Heart right ventricle (tissue), 16 donors: ENCODE data around the gene C3orf18. TPM values are rescaled to one million over a fixed set of nuclear protein-coding genes. Genes with fewer than 3 reads are reported as not detected.

ENCODE experiments used
- ATAC-seq, 8 donors: fragments of 200-7000 bp; cut with Tn5 transposase; one replicate each; pipeline ENCODE4 v1.9.1; 2020; ENCODE audit warnings: mild to moderate bottlenecking in 8 of 8, moderate library complexity in 8 of 8, moderate number of reproducible peaks in 1 of 8
- DNase-seq, 2 donors: peaks; one replicate each; pipeline ENCODE4 v3.0.0-alpha.2; 2020
- H3K27ac ChIP-seq, 10 donors: fragments of 200-600 bp; sonication (generic) in 2 of 10; one replicate each; pipeline versions ENCODE4 v1.5.0 to v1.8.0; 2020 to 2022; ENCODE audit warnings: mild to moderate bottlenecking in 3 of 10
- H3K27me3 ChIP-seq, 7 donors: fragments of 200-600 bp; one replicate each; pipeline ENCODE4 v1.8.0; 2021 to 2022; ENCODE audit warnings: mild to moderate bottlenecking in 2 of 7
- H3K36me3 ChIP-seq, 9 donors: fragments of 200-600 bp; sonication (generic) in 1 of 9; one replicate each; pipeline versions ENCODE4 v1.5.0 to v1.8.0; 2020 to 2022; ENCODE audit warnings: mild to moderate bottlenecking in 2 of 9
- H3K4me1 ChIP-seq, 9 donors: fragments of 200-600 bp; sonication (generic) in 1 of 9; one replicate each; pipeline versions ENCODE4 v1.5.0 to v1.8.0; 2020 to 2022; ENCODE audit warnings: mild to moderate bottlenecking in 4 of 9
- H3K4me3 ChIP-seq, 10 donors: fragments of 200-600 bp; sonication (generic) in 2 of 10; one replicate each; pipeline versions ENCODE4 v1.5.0 to v1.8.0; 2020 to 2022; ENCODE audit warnings: mild to moderate bottlenecking in 7 of 10, moderate library complexity in 2 of 10
- H3K9me3 ChIP-seq, 11 donors: fragments of 200-600 bp in 10 of 11; sonication (generic) in 2 of 11; one replicate each; pipeline versions ENCODE4 v1.5.0 to v1.8.0; 2013 to 2022; ENCODE audit warnings: mild to moderate bottlenecking in 2 of 11, control low read depth in 1 of 11, moderate library complexity in 1 of 11
- WGBS, 2 donors: extraction: QIAGEN DNeasy Blood & Tissue Kit; methylation state at CpG; one replicate each; pipeline ENCODE4 v1.1.7; 2013; ENCODE audit warnings: inconsistent platforms in 1 of 2; 5-methylcytosine and 5-hydroxymethylcytosine counted together
- intact Hi-C, 10 donors: fragments of 100-400 bp; cut with DNase I; formaldehyde crosslinking; loops; one replicate each; pipeline versions ENCODE4 v1.11.1 to v1.14.2; 2022
- polyA plus RNA-seq, 2 donors: library from polyadenylated mRNA; stranded (reverse); fragments of 200-250 nt; gene quantifications; one replicate each; pipeline ENCODE4 v1.2.3, GENCODE V29; 2013
- total RNA-seq, 10 donors: library from RNA; stranded (reverse); fragmentation: NEBNext Ultra II Directional in 3 of 10; extraction: Animal tissue kit (Norgen Biotek cat#: 25700) in 3 of 10; gene quantifications; one replicate each; pipeline versions ENCODE4 v1.2.1 to v1.2.4, GENCODE V29; 2021 to 2023
- TF ChIP-seq, protein P1 (sequence below), 9 donors: fragments of 200-600 bp; sonication (generic) in 2 of 9; IDR thresholded peaks; one replicate each; pipeline versions ENCODE4 v1.5.0 to v1.8.0; 2021 to 2022; ENCODE audit warnings: antibody characterized with exemption in 9 of 9, mild to moderate bottlenecking in 5 of 9, moderate library complexity in 1 of 9
- donor health status: Arrhythmogenic right ventricular cardiomyopathy.
- donor health status: ischemic (EF 13 %, LVEDD 7.1; RV severe dilation, severe dysfunction).
- donor health status: healthy with polysubstance abuse.
- donor health status: DM: no; HTN: yes; CAD: no.
- donor health status: DM: no; HTN: no; CAD: no.
- donor health status: ischemic (EF 25% LVEDD 6.9; RV normal size, moderate dysfunction).
- donor health status: ischemic (EF 25% LVEDD 5.7; RV mildly dilated, moderate dysfunction).
- donor health status: healthy.
- donor health status: DM: yes; HTN: yes; CAD: no.
- donor health status: Ischemic cardiomyopathy.
- donor health status: ischemic (EF 35%, LVEDD 5.7; RV mildly dilated, moderate dysfunction).
- donor health status: nonischemic (EF 11% LVEDD 7.7; RV severe dilation, severe dysfunction).
- donor health status: DM: yes; HTN: yes; CAD: no.
- donor health status: PGD.
- donor health status: ischemic (EF 29% LVEDD 5.4; RV normal size, mild dysfunction).
- donor health status: nonischemic (EF 23%, LVEDD 6.1; RV moderate dilation, normal function).

C3orf18 gene
- total and polyA plus RNA-seq, 12 donors = 19.9 to 49.9 (median 41.1) TPM

DNA sequence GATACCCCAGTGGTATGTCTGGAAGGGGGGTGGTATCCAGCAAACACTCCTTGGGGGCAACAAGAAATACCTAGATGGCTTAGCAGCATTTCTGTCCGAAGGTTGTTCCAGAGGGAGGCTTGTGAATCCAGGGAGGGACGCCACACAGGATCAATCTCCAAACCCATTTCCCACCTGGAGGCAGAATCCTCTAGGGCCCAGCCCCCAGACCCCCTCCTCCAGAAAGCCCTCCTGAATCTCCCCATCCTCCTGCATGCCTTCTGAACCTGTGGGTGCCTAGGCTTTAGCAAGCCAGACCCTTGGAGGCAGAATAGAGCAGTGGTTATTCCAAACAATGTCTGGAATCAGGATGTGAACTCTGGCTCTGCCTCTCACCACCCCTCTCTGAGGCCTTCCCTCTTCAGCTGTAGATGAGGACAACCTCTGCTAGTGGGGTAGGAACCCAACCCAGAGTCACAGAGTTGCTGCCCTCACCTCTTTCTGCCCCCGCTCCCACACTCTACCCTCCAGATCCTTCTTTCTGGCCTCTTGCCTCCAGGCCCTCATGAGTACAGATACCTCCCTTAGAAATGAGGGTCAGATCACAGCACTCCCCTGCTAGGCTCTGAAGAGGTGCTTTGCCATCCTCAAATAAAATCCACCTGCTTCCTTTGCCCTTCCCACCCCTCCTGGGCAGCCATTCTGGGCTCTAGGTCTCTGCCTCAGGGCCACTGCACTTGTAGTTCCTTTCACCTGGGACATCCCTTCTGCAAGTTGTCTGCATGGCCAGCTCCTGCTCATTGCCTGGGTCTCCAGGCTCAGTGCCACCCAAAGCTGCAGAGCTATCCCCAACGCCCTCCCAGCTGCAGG is 35.9 kb upstream of the C3orf18 start:
- H3K27ac ChIP-seq = peak overlapping the region in 9 of 10 donors; percentile 93 to 99 (median 99)
- no peaks in the 10 kb centered on the region for H3K9me3 ChIP-seq
- ATAC-seq (no peak), DNase-seq (peak in 1 of 2 donors; percentile 4)
- no peak overlapping the region for H3K4me3 ChIP-seq
- H3K27me3 ChIP-seq = no peaks in the 10 kb centered on the region
- WGBS, 2 donors = 62 to 66% methylated on average over 4 of the region's 4 CpGs
- intact Hi-C loops = no loop called here
- TF ChIP-seq, protein P1, sequence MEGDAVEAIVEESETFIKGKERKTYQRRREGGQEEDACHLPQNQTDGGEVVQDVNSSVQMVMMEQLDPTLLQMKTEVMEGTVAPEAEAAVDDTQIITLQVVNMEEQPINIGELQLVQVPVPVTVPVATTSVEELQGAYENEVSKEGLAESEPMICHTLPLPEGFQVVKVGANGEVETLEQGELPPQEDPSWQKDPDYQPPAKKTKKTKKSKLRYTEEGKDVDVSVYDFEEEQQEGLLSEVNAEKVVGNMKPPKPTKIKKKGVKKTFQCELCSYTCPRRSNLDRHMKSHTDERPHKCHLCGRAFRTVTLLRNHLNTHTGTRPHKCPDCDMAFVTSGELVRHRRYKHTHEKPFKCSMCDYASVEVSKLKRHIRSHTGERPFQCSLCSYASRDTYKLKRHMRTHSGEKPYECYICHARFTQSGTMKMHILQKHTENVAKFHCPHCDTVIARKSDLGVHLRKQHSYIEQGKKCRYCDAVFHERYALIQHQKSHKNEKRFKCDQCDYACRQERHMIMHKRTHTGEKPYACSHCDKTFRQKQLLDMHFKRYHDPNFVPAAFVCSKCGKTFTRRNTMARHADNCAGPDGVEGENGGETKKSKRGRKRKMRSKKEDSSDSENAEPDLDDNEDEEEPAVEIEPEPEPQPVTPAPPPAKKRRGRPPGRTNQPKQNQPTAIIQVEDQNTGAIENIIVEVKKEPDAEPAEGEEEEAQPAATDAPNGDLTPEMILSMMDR (IDR thresholded peaks at IDR 0.05) = no peak
- peaks cover 35 to 96% (median 90%) of the 10 kb centered on the region in 9 donors for H3K4me1 ChIP-seq
- H3K36me3 ChIP-seq = peaks cover 0 to 50% (median 24%) of the 10 kb centered on the region in 9 donors

DNA sequence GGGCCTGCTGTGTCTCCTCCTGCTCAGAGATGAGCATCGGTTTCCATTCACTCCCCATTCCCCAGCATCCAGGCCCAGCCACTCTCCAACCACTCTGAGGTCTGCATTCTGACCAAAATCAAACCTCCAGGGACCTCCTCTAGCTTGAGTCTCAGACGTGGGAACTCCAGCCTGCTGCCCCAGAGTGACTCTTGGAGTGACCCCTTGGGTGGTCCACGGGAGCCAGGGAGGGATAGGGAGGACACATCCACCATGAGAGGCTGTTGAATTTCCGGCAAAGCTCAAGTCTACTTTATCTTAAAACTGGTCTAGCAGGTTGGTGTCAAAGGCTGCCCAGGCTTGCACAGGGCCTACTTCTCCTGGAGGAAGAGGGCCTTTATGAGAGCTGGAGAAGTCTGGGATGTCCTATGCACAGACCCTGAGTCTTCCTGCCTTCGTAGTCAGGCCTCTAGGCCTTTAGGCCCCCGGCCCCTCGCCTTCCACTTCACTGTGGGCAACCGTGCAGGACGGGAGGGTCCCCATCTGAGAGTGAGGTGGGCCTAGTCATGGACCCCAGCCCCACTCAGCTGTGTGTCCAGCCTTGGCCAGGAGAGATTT is 35.1 kb upstream of the C3orf18 start:
- Histone ChIP-seq H3K4me3 (no peak overlapping the region), H3K9me3 (no peaks in the 10 kb centered on the region), H3K36me3 (peaks cover 0 to 42% (median 17%) of the 10 kb centered on the region in 9 donors), H3K27me3 (no peaks in the 10 kb centered on the region), H3K4me1 (peaks cover 35 to 90% (median 85%) of the 10 kb centered on the region in 9 donors), H3K27ac (peak overlapping the region; percentile 93 to 99 (median 98))
- WGBS, 2 donors = 79 to 81% methylated on average over 9 of the region's 9 CpGs
- ATAC-seq (no peak), DNase-seq (peak in 1 of 2 donors; percentile 27)
- TF ChIP-seq, protein P1 (IDR thresholded peaks at IDR 0.05) = no peak
- intact Hi-C loops = no loop called here

DNA sequence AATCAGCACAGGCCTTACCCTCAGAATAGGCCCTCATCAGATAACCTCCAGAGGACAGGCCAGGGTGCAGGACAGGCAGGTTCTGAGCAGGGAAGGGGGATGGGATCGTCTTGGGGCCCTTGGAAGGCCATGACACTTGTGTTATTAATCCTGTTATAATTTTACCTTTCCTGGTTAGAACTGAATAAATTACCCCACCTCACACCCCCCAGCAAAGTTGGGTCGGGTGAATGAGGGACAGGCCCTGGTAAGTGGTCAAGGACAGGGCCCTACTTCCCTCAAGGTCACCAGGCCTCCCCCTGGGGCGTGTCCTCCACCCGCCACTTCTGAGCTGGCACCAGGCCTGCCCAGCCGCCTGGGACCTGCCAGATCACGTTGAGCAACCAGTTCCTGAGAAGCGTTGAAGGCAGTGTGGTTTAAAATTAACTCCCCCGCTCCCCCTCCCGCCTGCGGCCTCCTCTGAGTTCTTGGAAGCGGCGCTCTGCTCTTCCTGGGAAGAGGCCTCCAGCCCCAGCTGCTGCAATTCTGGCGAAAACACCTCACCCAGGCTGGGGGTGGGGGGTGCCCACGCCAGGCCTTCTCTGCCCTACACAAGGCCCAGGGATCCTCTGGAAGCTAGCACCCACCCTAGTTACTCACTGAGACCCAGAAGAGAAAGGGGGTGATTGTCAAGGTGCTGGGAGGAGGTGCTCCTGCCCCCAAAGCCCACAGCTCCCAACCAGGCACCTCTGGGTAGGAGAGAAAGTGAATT is 33.5 kb upstream of the C3orf18 start:
- H3K36me3 ChIP-seq = peaks cover 0 to 25% (median 4%) of the 10 kb centered on the region in 9 donors
- 1 to 3% methylated on average over 14 of the region's 14 CpGs for WGBS, 2 donors
- intact Hi-C loops = loop anchor here in 3 of 10 donors (1.0 to 2.0 kb wide), 2 partner anchors 16 to 17 kb away; no protein-coding TSS in a partner anchor
- H3K27ac ChIP-seq = peak overlapping the region; percentile 93 to 99 (median 98)
- DNase-seq (peak; percentile 97), ATAC-seq (peak; percentile 66 to 90 (median 86))
- peak overlapping the region in 6 of 10 donors; percentile 12 to 37 (median 25) for H3K4me3 ChIP-seq
- H3K27me3 ChIP-seq = no peaks in the 10 kb centered on the region
- peaks cover 35 to 73% (median 69%) of the 10 kb centered on the region in 9 donors for H3K4me1 ChIP-seq
- no peaks in the 10 kb centered on the region for H3K9me3 ChIP-seq
- TF ChIP-seq, protein P1 (IDR thresholded peaks at IDR 0.05) = no peak
